ENCODE results near the gene SLC43A2.

SLC43A2 gene

DNA sequence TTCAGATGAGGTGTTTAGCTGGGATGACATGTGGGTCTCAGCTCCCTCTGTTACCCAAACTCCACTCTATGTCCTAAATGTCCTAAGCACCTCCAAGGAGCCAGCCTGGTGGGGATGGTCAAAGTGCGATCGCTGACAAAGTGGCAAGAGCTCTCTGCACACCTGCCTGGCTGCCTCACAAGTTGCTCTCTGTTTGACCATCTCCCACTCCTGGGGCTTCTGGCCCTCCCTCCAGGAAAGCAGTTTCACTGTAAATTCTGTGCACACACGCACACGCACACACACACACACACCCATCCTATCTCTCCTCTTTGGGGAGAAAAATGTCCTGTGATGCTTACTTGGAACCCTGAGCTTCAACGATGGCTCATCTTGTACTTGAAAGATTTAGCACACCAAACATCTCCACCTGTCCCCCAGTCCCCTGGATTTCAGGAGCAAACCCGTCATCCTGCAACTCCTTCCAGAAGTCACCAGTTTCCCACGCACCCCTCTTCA is 67.7 kb downstream of the SLC43A2 start:
- no peak for DNase-seq

DNA sequence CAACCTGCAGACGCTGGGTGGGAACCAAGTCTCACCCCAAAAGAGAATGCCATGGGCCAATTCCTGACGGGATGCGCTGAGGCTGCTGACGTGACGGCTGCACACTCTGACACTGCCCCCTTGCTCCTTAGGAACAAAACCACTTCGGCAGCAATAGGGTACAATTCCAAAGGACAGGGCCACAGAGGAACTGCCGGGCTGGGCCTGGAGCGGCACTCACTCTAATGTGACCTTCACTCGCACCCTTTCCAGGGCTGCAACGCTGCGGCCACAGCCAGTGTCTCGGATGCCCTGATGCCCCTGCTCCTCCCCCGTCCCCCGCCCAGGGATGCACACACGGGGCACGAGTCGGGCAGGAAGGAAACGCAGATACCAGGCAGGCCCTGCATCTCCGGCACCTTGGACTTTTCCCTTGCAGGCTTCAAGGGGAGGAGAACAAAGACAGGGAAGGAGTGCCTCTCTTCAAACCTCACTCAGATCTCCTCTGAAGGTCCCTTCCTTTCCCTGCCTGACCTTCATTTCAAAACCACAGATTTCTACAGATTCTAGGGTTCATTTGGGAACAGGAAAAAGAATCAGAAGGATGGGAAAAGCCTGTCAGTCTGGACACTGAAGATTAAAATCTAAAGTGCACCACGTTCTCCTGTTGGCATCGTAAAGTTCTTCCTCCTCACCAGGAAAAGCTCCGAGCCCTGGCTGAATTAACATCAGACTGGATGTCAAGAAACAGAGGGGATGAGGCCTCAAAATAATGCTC is 68.4 kb downstream of the SLC43A2 start:
- DNase-seq: no peak

DNA sequence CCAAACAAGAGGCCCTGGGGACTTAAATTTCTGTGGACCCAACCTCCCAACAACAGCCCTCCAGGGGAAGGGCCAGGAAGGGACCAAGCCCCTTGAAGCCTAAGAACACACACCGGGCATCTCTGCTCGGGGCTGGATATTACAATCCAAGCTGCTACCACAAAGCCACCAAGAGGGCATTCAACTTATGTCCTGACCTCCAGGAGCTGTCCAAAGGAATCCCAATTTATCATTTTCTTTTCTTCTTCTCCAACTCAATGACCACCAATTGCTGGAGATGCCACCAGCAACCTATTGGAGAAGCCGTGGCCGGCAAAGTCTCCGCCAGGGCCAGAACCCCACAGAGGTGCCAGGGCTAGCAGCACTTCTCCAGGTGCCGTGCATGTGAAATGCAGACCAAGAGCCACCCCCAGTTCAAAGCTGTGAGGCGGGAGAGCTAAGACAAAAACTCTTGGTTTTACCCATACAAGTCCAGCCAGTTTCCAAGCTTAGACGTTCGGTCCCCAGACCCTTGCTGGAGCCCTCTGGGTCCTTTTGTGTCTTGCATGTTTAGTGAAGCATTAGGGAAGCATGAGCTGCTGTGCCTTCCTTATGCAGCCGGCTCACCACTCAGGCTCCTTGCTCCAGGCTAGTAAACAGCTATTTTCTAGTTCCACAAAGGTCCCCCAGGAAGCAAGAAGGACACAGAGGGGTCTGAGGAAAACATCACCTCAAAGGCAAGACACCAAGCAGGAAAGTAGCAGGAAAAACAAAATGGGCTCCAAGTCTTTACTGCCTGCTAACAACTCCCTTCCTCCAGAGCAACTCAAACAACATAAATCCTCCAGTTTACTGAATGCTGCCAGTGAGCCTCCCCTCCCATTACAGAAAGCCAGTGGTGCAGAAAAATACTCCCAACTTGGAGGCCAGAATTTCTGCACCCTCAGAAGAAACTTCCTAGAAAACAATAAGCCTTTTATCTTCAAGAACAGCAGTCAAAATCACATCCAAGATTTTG is 69.3 kb downstream of the SLC43A2 start:
- no peak for DNase-seq

DNA sequence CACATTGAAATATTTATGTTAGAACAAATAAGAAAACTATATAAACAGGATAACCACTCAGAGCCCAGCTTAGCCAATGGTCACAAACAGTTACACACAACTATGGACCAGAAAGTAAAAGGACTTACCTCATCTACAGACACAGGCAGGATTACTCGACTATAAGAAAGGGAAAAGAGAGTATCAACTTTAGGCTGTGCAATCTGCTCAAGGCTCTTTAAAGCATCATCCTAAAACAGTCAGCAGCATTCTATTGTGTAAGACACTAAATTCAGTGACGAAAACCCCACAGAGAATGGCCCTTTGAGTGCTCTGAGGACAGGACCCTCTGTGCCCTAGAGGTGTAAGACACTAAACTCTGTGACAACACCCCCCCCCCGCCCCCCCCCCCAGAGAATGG is 70.2 kb downstream of the SLC43A2 start:
- DNase-seq: no peak

DNA sequence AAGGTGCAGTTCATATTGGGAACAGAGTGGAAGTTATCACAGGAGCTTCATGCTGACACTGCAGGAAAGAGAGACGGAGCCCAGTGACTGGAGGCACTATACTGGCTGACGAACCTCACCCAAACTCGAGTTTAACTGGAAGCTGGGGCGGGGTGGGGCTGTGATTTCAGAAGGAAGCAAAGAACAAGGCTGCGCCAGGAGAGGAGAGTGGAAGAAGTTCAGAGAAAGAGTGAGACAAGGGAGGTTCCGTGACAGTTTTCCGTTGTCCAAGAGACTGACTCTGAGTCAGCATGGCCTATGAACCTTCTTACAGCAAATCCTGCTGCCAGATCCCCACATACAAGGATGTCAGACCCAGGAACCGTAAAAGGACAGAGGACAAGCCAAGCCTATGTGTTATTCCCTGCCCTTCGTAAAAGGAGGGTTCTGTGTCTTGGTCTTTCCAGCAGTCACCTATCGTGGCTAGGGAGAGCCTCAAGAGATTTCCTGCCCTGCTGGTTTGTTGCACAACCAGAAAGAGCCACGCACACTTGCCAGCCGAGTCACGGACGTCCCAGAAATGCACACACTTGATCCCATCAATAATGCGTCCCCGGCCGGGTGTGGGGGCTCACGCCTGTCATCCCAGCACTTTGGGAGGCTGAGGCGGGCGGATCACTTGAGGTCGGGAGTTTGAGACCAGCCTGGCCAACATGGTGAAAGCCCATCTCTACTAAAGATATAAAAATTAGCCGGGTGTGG is 71.1 kb downstream of the SLC43A2 start:
- DNase-seq: no peak

DNA sequence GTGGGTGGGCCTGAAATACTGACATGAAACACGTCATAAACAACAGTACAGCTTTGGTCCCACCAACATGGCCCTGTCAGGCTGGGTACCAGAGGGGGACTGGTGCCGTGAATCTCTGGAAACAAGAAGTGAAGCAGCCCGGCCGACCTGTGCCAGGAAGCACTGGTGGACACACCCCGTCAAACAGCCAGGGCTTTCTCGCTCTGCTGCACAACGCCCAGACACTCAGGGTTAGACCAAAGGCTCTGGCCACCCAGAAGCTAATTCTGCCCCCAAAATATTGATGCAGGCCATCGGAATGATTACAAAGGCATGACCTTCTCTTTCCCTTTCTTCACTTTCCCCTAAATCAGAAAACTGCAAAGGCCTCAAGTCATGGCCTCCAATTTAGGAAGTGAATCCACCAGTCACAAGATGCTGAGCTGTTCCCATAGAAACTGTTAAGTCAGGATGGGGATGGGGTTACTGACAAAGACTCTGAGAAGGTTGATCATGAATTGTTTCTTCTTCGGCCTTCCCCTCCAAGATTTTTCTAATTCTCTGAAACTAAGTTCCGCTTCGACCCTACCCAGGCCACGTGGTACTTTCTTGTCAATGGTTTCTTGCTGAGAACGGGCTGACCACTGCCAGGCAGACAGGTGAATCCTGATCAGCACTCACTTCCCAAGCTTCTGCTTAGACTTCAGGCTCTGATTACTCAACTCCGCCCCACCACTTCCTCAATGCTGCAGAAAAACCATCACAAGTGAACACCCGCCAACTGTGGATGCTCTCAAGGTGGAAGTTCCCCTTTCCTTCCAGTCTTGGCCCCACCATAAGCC is 72.8 kb downstream of the SLC43A2 start:
- no peak for DNase-seq

DNA sequence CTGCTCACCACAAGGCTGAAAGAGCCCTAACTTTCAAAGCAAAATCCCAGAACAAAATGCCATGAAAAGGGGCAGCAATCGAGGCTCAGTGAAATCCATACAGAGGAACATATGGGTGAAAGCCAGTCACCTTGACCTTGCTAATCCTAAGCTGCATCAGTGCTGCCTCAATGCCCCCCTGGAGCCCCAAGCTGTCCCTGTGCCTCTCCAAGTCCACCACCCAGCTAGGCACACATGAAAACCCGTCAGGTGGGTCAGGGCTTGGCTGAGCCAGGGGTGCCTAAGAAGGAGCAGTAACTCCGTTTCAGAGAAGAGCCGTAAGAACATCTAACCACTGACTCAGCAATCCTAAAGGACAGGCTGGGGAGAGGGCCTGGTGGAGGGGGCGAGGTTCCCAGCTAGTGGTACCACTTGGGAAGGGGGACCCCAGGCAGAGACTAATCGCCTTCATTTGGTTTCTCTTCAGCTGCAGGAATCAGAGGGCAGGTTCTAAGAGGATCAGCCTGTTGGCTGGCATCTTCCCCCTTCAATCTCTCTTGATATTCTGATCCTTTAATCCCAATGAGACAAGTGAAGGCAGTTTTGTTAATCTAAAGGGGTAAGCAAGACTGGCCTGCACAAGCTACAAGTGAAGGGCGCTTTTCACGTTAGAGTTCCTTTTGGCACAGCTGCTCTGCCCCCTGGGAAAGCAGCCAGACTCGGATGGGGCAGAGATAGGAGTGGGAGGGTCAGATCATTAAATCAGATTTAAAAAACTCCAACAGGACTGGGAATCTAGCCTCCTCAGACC is 73.7 kb downstream of the SLC43A2 start:
- DNase-seq: no peak

DNA sequence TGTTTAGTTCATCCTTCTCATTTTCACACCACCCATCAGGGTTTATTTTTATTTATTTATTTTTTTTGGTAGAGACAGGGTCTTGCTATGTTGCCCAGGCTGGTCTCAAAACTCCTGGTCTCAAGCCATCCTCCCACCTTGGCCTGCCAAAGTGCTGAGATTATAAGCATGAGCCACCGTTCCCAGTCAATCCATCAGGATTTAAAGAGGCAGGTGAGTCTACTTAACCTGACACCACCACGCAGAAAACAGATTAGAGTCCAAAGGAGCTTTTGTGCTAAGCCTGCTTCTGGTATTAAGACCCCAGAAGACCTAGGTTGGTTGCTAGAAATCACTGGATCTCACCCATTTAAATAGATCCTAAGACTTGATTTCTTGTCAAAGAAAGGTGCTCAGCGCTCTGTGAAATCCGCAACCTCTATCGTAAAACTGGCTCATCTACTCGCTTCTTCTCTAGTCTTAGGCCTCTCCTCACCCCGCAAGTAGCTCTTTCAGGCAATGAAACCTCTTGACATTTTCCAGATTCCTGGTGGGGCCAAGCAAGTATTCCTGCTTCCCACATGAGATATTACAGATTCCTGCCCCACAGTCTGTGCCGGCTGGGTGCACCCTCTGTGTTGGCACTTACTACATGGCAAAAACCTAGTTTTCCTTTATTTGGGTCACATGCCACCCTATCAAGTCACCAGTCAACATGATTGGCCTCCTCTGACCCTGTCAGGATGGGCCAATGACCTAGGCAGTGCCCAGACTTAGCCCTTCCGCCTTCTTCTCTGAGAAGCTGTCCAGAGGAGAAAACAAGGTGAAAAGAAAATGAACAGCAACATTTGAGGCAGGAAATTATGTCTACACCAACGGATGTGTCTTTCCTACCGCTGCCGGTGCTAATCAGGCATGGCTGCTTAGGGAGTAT is 75.0 kb downstream of the SLC43A2 start:
- no peak for DNase-seq

DNA sequence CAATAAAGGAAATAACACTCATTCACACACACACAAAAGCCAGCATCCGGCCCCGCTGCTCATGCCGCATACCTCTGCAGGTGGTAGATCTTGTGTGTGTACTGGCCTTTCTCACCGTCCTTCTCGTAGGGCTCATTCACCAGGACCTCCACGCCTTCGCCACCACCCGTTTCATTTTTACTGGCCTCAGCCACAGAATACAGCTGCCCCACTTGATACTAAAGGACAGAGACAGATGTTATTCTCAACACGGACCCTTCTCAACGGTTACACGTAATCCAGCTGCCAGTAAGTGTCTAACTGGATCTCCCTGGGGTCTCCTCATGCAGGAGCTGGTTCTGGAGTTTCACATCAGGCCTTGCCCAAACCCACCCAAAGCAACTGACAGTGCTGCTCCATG is 75.7 kb downstream of the SLC43A2 start:
- no peak for DNase-seq

DNA sequence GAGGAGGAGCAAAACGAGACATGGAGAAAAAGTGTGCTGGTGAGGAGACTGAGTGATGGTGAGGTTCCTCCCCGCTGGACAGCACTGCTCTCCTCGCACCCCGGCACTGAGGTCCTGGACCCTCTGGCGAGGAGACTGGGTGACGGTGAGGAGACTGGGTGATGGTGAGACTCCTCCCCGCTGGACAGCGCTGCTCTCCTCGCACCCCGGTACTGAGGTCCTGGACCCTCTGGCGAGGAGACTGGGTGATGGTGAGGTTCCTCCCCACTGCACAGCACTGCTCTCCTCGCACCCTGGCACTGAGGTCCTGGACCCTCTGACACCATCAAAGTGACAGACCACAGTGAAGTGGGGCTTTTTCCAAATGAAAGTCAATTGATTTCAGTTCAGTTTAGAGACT is 76.9 kb downstream of the SLC43A2 start:
- no peak for DNase-seq

DNA sequence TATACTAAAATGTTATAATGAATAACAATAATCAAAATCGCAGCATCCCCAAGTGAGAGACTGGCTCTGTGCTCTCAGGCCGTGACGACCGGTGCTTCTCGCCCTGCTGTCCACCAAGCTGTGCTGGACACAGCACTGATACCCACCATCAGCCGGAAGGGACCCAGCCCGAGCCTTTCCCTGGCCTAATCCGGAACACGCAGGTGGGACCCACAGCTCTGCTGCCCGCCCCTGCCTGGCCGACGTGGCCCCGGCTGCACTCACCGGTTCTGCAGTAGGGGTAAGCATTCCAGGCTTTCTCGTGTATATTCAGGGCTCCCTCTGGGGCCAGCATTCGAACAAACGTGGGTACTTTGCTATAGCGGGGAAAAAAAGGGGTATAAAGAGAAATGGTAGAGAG is 80.6 kb downstream of the SLC43A2 start:
- no peak for DNase-seq

DNA sequence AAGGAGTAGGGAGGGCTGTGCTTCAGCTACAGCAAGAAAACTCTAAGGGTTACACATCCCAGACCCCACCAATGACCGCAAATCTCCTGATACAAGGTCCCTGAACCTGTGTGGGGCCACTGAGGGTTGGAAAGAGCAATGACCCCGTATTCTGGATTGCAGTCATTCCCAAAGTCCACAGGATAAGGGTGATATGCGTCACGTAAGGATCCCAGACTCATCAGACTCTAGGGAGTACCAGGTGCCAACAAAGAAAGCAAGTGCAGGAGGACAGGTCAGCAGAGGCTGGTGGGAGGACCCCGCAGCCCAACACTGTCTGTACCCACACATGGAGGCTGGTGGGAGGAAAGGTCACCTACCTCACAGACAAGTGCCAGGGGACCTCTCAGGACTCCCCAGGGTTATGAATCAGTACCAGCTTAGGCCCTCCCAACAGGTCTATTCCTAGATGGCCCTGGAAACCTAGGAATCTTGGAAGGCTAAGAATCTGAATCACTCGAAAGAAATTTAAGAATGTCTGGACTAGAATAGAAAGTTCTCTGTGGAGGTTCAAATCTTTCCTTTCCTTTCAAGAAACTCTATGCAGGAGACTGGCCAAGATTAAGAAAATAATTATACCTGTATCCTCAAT is 82.2 kb downstream of the SLC43A2 start:
- no peak for DNase-seq

DNA sequence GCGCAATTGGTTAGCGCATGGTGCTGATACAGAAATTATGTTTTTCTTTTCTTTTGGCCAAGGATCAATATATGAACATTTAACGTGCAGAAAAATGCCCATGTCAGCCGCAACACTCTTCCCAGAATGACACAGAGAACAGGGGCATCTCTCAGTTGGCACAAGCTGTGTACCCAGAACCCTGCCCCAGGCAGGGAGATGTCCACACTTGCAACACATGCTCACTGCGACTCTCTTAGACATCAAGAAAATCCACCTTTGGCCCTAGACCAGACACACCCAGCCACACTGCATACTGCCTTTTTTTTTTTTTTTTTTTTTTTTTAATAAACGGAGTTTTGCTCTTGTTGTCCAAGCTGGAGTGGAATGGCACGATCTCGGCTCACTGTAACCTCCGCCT is 83.0 kb downstream of the SLC43A2 start:
- DNase-seq: no peak

DNA sequence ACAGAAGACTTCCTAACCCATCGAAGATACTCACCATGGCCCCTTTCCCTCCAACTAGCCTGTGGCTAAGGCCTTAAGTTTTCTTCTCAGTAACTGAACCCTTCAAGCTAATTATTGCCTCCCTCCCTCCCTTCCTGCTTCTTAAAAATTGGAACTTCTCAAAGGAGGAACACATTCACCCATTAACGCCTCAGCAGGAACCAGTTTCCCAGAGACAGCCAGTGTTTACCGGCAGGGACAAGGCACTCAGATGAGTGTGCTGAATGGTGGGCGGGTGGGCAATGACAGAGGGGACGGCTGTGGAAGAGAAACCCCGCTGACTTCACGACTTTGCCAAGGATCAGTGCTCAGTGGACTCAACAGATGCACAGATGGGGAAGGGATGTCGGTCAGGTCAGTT is 86.3 kb downstream of the SLC43A2 start:
- DNase-seq: no peak

DNA sequence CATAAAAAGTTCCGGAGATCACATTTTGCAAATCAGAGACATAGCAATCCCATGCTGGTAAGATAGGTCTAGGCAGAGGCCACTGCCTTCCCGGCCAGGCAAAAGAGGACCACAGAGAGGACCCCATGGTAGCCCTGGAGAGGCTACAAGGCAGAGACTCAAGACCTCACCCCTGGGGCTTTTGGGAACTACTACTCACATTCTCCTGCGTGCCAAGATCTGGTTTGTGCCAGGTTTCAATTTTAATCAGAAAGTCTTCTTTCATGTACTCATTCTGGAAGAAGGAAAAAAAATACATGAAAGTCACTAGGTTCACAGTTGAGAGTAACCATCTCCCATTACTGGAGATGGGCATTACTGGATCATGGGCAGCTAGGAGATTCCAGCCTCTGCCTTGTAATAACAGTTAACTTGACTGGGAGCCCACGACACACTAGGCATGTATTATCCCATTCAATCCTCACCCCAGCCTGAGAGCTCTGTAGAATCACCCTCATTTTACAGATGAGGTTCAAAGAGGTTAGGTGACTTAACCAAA is 87.2 kb downstream of the SLC43A2 start:
- DNase-seq: no peak

DNA sequence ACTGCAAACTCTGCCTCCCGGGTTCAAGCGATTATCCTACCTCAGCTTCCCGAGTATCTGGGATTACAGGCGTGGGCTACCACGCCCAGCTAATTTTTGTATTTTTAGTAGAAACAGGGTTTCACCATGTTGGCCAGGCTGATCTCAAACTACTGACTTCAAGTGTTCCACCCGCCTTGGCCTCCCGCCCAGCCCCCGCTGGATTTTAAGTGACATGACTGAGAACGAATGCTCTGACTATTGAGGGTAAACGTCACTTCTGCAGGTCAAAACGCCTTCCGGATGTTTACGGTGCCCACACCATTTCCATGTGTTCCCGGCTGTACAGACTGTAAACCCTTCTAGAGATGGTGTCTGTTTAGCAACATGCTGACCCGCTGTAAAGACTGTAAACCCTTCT is 88.8 kb downstream of the SLC43A2 start:
- no peak for DNase-seq

DNA sequence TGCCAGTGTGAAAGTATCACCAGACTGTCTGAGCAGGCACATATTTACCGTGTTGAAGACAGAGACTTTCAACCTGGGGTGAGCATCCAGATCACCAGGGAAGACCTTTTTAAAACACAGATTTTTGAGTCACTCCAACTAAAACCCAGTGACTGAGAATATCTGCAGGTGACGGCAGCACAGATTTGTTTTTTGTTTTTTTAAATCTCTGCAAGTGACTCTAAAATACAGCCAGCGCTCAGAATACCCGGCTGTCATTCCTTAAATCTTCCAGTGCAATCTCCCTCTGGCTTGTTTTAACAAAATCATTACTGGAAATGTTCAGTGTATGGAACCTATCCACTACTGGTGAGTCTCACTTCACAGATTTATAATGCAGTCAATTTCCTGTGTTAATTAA is 92.9 kb downstream of the SLC43A2 start:
- DNase-seq: no peak

DNA sequence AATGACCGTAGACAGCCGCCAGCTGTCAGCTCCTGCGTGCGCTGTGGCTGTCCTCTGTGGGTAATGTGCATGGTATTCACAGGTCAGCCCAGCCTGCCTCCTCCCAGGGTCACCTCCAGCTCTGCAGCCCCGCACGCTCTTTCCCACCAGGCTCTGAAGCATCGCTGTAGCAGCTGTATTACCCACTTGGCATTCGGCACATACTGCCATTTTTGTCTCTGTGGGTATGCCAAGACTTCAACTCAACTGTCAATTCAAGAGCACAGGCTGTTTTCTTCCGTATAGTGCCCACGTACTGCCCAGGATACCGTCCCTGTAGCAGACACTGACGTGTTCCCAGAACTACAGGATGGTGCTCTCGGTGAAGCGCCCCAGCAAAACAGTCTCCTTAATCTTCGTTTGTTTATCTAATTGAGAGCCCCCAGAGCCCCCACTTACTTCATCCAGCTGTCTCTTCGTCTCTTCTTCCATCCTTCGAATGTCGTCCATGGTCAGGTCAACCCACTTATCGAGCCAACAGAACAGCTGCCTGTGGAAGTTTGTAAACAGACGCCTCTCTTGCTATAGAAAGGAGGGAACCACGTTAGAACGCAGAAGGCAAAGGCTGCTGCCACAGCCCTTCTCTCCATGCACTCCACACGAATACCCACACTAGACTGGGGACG is 94.8 kb downstream of the SLC43A2 start:
- no peak for DNase-seq
